ENCODE data around the gene BCL6B.
A peak's percentile ranks its signal among the peaks of the same experiment; 100 is the strongest.

BCL6B gene

DNA sequence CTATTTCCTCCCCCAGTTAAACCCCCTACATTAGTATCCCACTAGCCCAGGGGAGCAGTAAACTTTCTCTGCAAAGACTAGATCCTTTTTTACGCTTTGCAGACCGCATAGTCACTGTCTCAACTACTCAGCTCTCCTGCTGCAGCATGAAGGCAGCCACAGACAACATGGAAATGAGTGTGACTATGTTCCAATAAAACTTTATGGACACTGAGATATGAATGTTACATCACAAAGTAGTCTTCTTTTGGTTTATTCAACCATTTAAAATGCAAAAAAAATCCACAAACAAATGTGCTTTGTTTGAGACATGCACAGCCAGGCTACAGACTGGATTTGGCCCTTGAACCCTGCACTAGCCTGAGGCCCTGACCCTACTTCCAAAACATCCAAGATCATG is 12.3 kb upstream of the BCL6B start:
- no peak for DNase-seq (ENCODE audit: low read depth)

DNA sequence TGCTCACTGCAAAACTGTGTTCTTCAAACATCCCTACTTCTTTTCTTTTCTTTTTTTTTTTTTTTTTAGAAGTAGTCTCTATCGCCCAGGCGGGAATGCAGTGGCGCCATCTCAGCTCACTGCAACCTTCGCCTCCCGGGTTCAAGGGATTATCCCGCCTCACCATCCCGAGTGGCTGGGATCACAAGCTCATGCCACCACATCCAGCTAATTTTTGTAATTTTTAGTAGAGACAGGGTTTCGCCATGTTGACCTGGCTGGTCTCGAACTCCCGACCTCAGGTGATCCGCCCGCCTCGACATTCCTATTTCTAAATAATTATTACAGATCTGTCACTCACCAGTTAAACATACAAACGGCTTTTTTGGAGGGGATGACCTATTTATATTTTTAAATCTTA is 11.4 kb upstream of the BCL6B start:
- DNase-seq (ENCODE audit: low read depth) = no peak

DNA sequence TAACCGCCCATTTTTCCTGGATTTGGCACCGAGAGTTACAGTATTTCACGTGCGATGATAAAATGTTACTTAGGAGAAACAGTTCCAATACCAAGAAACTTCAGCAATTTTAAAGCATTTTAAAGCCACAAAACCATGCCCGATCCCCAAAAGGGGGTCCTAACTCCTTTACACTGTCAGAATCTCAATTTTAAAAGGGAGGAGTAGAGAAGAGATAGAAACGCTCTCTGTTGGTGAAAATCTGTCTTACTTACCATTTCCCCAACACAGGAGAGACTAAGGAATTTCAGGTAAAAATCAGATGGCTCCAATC is 11.0 kb upstream of the BCL6B start:
- no peak for DNase-seq (ENCODE audit: low read depth)

DNA sequence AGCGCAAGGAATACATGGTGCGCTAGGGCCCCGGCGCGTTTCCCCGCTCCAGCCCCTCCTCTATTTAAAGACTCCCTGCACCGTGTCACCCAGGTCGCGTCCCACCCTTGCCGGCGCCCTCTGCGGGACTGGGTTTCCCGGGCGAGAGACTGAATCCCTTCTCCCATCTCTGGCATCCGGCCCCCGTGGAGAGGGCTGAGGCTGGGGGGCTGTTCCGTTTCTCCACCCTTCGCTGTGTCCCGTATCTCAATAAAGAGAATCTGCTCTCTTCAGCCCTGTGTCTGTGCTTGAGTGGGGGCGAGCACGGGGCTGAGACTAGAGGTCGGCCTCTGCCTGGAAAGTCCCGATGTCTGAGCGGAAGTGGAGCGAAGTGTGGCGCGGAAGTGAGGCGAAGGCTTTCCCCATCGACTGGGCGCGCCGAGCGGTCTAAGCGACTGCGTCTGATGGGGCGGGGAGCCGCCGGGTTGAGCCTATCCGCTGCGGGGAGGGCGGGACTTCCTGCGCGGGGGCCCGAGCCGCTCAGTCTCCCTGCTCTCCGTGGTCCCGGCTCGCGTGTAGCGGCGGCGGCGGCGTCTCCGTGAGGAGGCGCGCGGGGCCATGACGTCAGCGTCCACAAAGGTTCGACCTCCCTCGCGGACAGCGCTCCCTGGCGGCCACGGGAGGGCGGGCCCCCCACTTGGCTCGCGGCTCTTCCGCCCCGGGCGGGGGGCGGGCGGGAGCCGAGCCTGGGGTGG is 8.4 kb upstream of the BCL6B start:
- peak; percentile 98 for DNase-seq (ENCODE audit: low read depth)

GRCh38 chr17:7014995-7015958 is 7.6 kb upstream of the BCL6B start:
- peak; percentile 68 for DNase-seq (ENCODE audit: low read depth)

GRCh38 chr17:7016418-7016817 is 6.4 kb upstream of the BCL6B start:
- DNase-seq (ENCODE audit: low read depth) = no peak

- DNase-seq (ENCODE audit: low read depth) = no peak
Observed at GRCh38 chr17:7016886-7017826, 5.7 kb upstream of the BCL6B start.

GRCh38 chr17:7017827-7018200 is 5.0 kb upstream of the BCL6B start:
- no peak for DNase-seq (ENCODE audit: low read depth)

GRCh38 chr17:7018331-7018964 is 4.4 kb upstream of the BCL6B start:
- no peak for DNase-seq (ENCODE audit: low read depth)

- no peak for DNase-seq (ENCODE audit: low read depth)
Observed at GRCh38 chr17:7019367-7019766, 3.5 kb upstream of the BCL6B start.

DNA sequence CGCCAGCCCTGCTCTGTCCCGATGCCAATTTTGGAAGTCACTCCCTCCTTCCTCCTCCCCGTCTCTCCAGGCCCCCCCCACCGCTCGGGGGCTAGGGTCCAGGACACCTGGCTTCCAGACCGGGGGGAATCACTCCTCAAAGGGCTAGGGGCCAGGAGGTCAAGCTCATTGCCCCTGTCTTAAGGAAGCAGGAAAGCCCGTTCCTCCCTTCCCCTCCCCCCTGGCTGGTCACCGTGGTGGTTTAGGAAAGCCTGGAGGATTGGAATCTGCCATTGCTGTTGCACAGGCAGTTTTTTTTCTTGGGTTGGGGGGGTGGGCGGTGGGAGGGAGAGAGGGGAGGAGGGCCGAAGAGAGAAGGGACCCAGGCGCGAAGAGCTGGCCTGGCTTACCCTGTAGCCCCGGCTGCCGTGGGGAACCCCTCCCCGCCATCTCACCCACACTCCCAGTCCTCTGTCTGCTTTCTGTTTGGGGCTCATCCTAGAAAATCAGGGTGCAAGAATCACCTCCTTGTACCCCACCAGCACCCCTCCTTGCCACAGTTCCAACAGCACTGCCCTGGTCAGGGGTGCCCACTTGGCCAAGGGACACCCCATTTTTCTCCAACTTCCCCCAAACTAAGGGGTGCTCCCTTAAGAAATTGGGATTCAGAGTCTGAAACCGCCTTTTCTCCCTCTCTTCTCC is 2.9 kb upstream of the BCL6B start:
- DNase-seq (ENCODE audit: low read depth) = peak; percentile 65

DNA sequence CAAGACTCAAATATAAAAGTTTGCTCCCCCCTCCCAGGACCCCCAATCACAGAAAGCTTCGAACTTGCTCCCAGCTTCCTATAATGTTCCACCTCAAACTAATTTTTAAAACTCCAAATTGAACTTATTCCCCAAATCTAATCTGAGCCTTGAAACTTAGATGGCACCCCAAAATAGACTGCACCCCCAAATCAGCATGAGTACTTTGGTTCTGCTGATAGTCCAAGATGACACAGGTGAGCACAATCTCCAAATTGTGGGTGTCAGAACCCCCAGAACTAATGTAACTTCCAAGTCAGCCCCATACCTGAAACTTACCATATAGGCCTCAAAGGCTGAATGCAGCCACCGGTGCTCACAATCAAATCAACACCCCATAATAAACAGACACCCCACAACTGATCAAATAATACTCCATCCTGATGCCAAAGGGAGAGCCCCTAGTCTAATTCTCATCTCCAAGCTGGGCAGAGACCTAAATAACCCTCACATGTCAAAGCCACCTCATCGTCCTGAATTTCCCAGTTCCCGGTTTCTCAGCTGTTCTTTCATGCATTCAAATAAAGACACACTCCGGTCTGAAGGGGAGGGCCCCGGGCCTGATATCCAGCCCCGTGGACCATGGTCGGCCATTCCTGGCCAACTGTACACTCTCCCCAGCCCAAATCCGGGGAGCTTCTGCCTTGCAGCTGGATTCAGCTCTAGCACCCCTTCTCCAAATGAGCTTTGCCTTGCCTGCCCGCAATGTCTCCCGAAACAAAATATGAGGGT is 1.8 kb upstream of the BCL6B start:
- no peak for DNase-seq (ENCODE audit: low read depth)

DNA sequence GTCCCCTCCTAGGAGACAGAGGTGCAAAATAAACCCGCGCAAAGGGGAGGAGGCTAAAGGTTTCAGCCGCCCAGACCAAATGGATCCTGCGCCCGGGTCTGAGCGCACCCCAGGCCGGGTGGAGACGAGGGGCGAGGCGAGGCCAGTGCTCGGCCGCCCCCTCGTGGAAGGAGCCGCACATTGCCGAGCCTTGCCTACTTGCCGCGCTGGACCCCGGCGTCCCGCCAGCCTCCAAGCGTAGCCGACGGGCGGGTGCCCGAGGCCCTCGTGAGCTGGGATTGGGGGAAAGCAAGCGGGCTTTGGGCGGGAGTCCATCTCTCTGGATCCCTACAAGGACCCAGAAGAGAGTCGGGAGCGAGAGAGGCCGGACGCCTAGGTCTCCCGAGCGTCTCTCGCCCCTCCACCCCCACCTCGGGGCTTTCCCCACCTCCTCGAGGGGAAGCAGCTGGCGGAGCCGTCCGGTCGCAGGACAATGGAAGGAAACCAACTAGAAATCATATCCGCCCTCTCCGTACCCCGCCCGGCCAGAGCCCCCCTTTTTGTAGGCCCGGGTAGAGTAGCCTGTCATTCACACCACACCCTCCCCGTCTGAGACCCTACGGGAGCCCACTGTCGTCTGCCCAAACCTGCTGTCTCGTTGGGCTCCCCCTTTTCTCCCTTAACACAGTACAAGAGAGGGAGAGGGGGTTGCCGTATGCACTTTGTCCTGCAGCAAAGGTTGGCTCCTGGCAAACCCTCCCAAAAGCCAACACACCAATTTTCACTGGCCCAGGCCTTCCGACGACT is 664 bp upstream of the BCL6B start:
- peak; percentile 66 for DNase-seq (ENCODE audit: low read depth)

- DNase-seq (ENCODE audit: low read depth) = peak; percentile 77
Observed at GRCh38 chr17:7023576-7024401, 939 bp downstream of the BCL6B start.

DNA sequence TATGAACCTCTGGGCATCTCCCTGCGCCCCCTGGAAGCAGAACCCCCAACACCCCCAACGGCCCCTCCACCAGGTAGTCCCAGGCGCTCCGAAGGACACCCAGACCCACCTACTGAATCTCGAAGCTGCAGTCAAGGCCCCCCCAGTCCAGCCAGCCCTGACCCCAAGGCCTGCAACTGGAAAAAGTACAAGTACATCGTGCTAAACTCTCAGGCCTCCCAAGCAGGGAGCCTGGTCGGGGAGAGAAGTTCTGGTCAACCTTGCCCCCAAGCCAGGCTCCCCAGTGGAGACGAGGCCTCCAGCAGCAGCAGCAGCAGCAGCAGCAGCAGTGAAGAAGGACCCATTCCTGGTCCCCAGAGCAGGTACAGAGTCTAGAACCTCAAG is 1.5 kb downstream of the BCL6B start:
- no peak for DNase-seq (ENCODE audit: low read depth)

DNA sequence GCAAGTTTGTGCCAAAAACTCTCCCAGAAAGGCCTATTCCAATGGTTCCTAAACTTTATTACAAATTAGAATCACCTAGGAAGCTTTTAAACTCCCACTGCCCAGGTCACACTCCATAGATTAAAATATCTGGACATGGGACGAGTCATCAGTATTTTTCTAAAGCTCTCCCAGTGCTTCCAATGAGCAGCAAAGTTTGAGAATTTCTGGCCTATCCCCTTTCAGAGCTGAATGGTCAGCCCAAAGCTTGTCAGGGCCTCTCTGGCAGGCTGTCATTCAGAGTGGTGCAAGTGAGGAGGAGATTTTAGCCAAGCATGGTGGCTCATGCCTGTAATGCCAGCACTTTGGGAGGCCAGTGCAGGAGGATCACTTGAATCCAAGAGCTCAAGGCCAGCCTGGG is 2.4 kb downstream of the BCL6B start:
- DNase-seq (ENCODE audit: low read depth) = peak; percentile 30

DNA sequence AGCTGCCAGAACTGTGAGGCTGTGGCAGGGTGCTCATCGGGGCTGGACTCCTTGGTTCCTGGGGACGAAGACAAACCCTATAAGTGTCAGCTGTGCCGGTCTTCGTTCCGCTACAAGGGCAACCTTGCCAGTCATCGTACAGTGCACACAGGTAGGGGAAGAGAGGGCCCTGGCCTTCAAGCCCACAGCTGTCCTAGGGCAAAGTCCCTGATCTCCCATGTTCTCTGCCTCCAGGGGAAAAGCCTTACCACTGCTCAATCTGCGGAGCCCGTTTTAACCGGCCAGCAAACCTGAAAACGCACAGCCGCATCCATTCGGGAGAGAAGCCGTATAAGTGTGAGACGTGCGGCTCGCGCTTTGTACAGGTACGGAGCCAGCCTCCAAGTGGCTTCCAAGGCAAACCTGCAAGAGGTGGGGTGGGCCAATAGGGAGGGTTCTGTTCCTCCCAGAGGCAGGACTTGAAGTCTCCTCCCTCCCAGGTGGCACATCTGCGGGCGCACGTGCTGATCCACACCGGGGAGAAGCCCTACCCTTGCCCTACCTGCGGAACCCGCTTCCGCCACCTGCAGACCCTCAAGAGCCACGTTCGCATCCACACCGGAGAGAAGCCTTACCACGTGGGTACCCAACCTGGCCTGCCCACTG is 3.7 kb downstream of the BCL6B start:
- DNase-seq (ENCODE audit: low read depth) = no peak

GRCh38 chr17:7027335-7027734 is 4.5 kb downstream of the BCL6B start:
- DNase-seq (ENCODE audit: low read depth) = no peak
